ENCODE data around the gene ENOX1.

Gene ENOX1

GRCh38 chr13:43785261-43785649 is 1.5 kb downstream of the ENOX1 start:
- DNase-seq, result no peak

- DNase-seq, result no peak
Observed at GRCh38 chr13:43784496-43784895, 2.3 kb downstream of the ENOX1 start.

- peak; percentile 25 for DNase-seq
Observed at GRCh38 chr13:43783820-43784219, 3.0 kb downstream of the ENOX1 start.

GRCh38 chr13:43782686-43783085 is 4.1 kb downstream of the ENOX1 start:
- no peak for DNase-seq

- no peak for DNase-seq
Observed at GRCh38 chr13:43780666-43781065, 6.1 kb downstream of the ENOX1 start.

- no peak for DNase-seq
Observed at GRCh38 chr13:43776501-43777079, 10.2 kb downstream of the ENOX1 start.

- DNase-seq, result no peak
Observed at GRCh38 chr13:43776006-43776405, 10.8 kb downstream of the ENOX1 start.

- DNase-seq, result no peak
Observed at GRCh38 chr13:43773602-43774001, 13.2 kb downstream of the ENOX1 start.

GRCh38 chr13:43770871-43771270 is 15.9 kb downstream of the ENOX1 start:
- DNase-seq, result no peak

GRCh38 chr13:43769529-43769928 is 17.2 kb downstream of the ENOX1 start:
- DNase-seq, result no peak

- DNase-seq, result no peak
Observed at GRCh38 chr13:43767341-43767931, 19.3 kb downstream of the ENOX1 start.

GRCh38 chr13:43766725-43767124 is 20.0 kb downstream of the ENOX1 start:
- DNase-seq, result no peak

GRCh38 chr13:43764349-43764748 is 22.4 kb downstream of the ENOX1 start:
- DNase-seq, result no peak

- no peak for DNase-seq
Observed at GRCh38 chr13:43763143-43763759, 23.5 kb downstream of the ENOX1 start.

GRCh38 chr13:43761616-43762315 is 25.0 kb downstream of the ENOX1 start:
- DNase-seq, result no peak

- DNase-seq, result no peak
Observed at GRCh38 chr13:43760257-43760656, 26.5 kb downstream of the ENOX1 start.

GRCh38 chr13:43758834-43759233 is 27.9 kb downstream of the ENOX1 start:
- no peak for DNase-seq

GRCh38 chr13:43757266-43757665 is 29.5 kb downstream of the ENOX1 start:
- no peak for DNase-seq

- no peak for DNase-seq
Observed at GRCh38 chr13:43755844-43756243, 30.9 kb downstream of the ENOX1 start.

GRCh38 chr13:43751624-43752023 is 35.1 kb downstream of the ENOX1 start:
- DNase-seq, result no peak

GRCh38 chr13:43749503-43749902 is 37.3 kb downstream of the ENOX1 start:
- DNase-seq, result no peak

GRCh38 chr13:43744261-43745031 is 42.3 kb downstream of the ENOX1 start:
- DNase-seq, result no peak

GRCh38 chr13:43742911-43743310 is 43.9 kb downstream of the ENOX1 start:
- no peak for DNase-seq

Data from suppressor macrophage treated with lipopolysaccharide for 4 hours (primary cell).